ENCODE results near the gene CDC42BPB. TPM values are rescaled to one million over a fixed set of nuclear protein-coding genes. Genes with fewer than 3 reads are reported as not detected.

Gene CDC42BPB
- total RNA-seq, 4 donors from 2014 or later, result 90.7 to 153 (median 101) TPM

- H3K4me3 ChIP-seq (replicated peaks in 1 of 3), result no peak overlapping the region
- H3K27me3 ChIP-seq, result peaks cover 8% of the 10 kb centered on the region
- no peaks in the 10 kb centered on the region for H3K9me3 ChIP-seq
- TF ChIP-seq POLR2A (IDR thresholded peaks at IDR 0.05), result no peak
- TF ChIP-seq, protein P1, sequence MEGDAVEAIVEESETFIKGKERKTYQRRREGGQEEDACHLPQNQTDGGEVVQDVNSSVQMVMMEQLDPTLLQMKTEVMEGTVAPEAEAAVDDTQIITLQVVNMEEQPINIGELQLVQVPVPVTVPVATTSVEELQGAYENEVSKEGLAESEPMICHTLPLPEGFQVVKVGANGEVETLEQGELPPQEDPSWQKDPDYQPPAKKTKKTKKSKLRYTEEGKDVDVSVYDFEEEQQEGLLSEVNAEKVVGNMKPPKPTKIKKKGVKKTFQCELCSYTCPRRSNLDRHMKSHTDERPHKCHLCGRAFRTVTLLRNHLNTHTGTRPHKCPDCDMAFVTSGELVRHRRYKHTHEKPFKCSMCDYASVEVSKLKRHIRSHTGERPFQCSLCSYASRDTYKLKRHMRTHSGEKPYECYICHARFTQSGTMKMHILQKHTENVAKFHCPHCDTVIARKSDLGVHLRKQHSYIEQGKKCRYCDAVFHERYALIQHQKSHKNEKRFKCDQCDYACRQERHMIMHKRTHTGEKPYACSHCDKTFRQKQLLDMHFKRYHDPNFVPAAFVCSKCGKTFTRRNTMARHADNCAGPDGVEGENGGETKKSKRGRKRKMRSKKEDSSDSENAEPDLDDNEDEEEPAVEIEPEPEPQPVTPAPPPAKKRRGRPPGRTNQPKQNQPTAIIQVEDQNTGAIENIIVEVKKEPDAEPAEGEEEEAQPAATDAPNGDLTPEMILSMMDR (IDR thresholded peaks at IDR 0.05), result no peak
- DNase-seq, result no peak
- H3K4me1 ChIP-seq, result peaks cover 0 to 12% of the 10 kb centered on the region in 2 donors
- intact Hi-C loops (cut with DNase I), result loop anchor here (5.0 kb wide), 1 partner anchor 143 kb away; the partner anchor contains the start of gene TRAF3
- WGBS, 2 donors, result 95 to 97% methylated on average over 5 of the region's 5 CpGs
- H3K27ac ChIP-seq, result no peak overlapping the region
- no peaks in the 10 kb centered on the region for H3K36me3 ChIP-seq
Observed at GRCh38 chr14:102920273-102920997, 136.9 kb downstream of the CDC42BPB start.

DNA sequence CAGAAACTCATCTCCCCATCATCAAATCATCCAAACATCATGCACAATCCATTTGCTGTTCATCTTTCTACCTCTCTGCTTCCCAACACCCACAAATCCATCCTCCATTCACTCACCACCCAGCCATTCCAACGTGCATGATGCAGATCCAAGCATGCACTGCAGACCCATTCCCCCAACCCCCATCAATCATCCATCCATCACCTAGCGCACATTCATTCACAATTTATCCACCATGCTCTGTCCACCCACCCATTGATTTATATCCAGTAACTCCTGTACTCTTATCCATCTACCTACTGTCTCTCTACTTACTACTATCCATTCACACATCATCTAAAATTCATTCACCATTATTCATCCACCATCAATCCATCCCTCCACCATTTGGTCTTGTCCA lies 138.9 kb downstream of the CDC42BPB start:
- peaks cover 8% of the 10 kb centered on the region for H3K27me3 ChIP-seq
- no peak overlapping the region for H3K27ac ChIP-seq
- H3K36me3 ChIP-seq, result no peaks in the 10 kb centered on the region
- no peak overlapping the region for H3K4me3 ChIP-seq (replicated peaks in 1 of 3)
- intact Hi-C loops (cut with DNase I), result loop anchor here (5.0 kb wide), 1 partner anchor 221 kb away; no protein-coding TSS in a partner anchor
- no peak for DNase-seq
- peaks cover 0 to 9% of the 10 kb centered on the region in 2 donors for H3K4me1 ChIP-seq
- WGBS, 2 donors, result 56 to 62% methylated on average over 2 of the region's 2 CpGs
- no peak for TF ChIP-seq POLR2A (IDR thresholded peaks at IDR 0.05)
- H3K9me3 ChIP-seq, result no peaks in the 10 kb centered on the region

- 39 to 78% methylated on average over 5 to 12 of the region's 12 CpGs for WGBS, 2 donors
- no peak overlapping the region for H3K27ac ChIP-seq
- intact Hi-C loops (cut with DNase I), result loop anchor here (5.0 kb wide), 1 partner anchor 220 kb away; no protein-coding TSS in a partner anchor
- no peak overlapping the region for H3K4me3 ChIP-seq (replicated peaks in 1 of 3)
- H3K9me3 ChIP-seq, result no peaks in the 10 kb centered on the region
- peaks cover 2% of the 10 kb centered on the region for H3K27me3 ChIP-seq
- DNase-seq, result peak; percentile 62 to 65
- peaks cover 0 to under 1% of the 10 kb centered on the region in 2 donors for H3K4me1 ChIP-seq
- H3K36me3 ChIP-seq, result no peaks in the 10 kb centered on the region
- no peak for TF ChIP-seq POLR2A (IDR thresholded peaks at IDR 0.05)
- TF ChIP-seq, protein P1 (IDR thresholded peaks at IDR 0.05), result peak in 5 of 6 experiments; percentile 23 to 74 (median 63)
Observed at GRCh38 chr14:102917469-102918211, 139.7 kb downstream of the CDC42BPB start.

DNA sequence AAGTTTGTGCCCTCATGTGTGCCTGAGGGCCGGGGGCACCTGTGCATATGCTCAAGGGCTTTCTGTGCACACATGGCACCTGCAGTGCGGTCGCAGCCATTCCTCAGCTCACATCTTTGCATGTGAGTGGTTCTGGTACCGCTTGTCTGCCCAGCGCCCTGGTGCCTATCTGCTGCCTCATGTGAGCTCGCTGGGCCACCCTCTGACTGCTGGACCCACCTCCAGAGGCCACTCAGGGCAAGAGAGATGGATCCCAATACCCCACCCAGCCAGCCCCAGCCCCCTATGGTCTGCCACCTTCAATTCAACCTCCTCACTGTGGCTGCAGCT lies 140.3 kb downstream of the CDC42BPB start:
- WGBS, 2 donors, result 98 to 100% methylated on average over 3 to 6 of the region's 6 CpGs
- no peaks in the 10 kb centered on the region for H3K36me3 ChIP-seq
- intact Hi-C loops (cut with DNase I), result loop anchor here (5.0 kb wide), 1 partner anchor 220 kb away; no protein-coding TSS in a partner anchor
- no peaks in the 10 kb centered on the region for H3K27me3 ChIP-seq
- no peak overlapping the region for H3K4me3 ChIP-seq (replicated peaks in 1 of 3)
- no peaks in the 10 kb centered on the region for H3K9me3 ChIP-seq
- no peak overlapping the region for H3K27ac ChIP-seq
- H3K4me1 ChIP-seq, result no peaks in the 10 kb centered on the region
- DNase-seq, result no peak
- TF ChIP-seq, protein P1 (IDR thresholded peaks at IDR 0.05), result no peak
- TF ChIP-seq POLR2A (IDR thresholded peaks at IDR 0.05), result no peak

DNA sequence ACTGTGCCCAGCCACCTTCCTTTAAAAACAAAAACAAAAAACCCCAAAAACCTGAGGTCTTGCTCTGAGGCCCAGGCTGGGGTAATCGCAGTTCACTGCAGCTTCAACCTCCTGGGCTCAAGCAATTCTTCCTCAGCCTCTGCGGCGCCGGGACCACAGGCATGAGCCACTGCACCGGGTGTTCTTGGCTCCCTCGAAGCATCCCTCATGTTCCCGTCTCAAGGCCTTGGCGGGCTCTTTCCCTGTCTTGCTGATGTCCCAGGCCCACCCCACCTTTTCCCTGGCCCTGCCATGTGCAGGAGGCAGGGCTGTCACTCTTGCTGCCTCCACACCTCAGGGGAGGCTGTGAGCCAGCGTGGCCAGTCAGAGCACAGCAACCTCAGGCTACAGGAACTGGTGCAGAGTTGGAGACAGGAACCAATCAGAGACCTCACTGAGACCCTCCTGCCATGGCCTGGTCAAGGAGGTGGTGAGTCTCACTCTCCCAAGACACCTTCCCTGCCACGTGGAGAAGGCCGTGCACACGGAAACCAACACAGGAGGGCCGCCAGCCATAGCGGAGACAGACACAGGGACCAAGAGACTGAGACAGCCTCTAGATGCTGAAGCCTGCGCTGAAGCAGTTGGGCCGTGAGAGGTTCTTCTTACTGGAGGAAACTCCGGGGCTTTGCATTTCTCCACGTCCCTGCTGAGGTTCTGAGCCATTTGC lies 140.8 kb downstream of the CDC42BPB start:
- no peaks in the 10 kb centered on the region for H3K4me1 ChIP-seq
- no peaks in the 10 kb centered on the region for H3K36me3 ChIP-seq
- H3K9me3 ChIP-seq, result no peaks in the 10 kb centered on the region
- intact Hi-C loops (cut with DNase I), result loop anchor here (5.0 kb wide), 1 partner anchor 219 kb away; no protein-coding TSS in a partner anchor
- no peak for TF ChIP-seq POLR2A (IDR thresholded peaks at IDR 0.05)
- TF ChIP-seq, protein P1 (IDR thresholded peaks at IDR 0.05), result no peak
- H3K27ac ChIP-seq, result no peak overlapping the region
- H3K27me3 ChIP-seq, result no peaks in the 10 kb centered on the region
- 69 to 93% methylated on average over 11 to 17 of the region's 18 CpGs for WGBS, 2 donors
- no peak for DNase-seq
- H3K4me3 ChIP-seq (replicated peaks in 1 of 3), result no peak overlapping the region
